GM18511 (cell line): ENCODE data around the gene CPNE1.
A peak's percentile ranks its signal among the peaks of the same experiment; 100 is the strongest.
"Not testable (repeated sequence)": the region's sequence is repeated elsewhere in the genome, so short reads cannot be mapped to it uniquely, and the experiment has no call there.

Experiments
- ATAC-seq: cut with Tn5 transposase; IDR thresholded peaks from one replicate; pipeline ENCODE4 v1.9.1; 2021; ENCODE audit warnings: mild to moderate bottlenecking, moderate library complexity; ENCODE audit not compliant: unreplicated experiment

CPNE1 gene

DNA sequence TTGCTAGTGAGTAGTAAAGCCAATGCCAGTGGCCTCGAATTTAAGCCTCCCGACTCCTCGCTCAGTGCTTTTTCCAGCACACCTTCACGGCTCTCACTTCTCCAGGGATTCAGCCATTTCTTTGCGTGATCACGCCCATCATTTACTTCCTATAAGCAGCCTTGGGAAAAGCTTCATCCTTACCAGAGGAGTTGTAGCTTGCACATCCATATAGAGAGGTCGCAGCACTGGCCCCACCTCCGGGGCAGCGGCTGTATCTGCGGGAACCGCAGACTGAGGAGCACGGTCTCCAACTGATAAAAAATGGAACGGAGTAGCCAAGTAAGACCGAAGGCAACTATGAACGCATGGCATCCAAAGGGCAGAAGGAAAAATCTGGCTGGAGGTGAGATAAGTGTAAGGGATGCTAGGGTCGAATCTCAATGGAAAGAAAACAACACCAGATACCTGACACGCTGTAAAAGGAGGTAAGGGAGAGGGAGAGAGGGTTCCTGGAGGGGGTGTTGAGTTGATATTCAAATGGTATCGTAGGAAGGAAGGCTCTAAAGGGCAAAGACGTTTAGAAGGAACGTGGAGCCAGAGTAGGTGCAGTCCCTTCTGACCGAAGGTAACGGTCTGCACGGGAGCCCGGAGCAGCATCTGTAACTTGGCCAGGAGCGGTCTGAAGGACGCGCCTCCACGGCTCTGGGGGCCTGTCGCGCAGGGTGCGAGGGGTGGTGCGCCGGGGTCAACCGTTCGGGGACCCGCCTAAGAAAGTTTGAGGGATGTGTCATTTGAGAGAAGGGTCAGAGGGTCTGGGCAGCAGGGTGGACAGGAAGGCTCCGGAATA is 33.8 kb upstream of the CPNE1 start:
- peak; percentile 38 for ATAC-seq

DNA sequence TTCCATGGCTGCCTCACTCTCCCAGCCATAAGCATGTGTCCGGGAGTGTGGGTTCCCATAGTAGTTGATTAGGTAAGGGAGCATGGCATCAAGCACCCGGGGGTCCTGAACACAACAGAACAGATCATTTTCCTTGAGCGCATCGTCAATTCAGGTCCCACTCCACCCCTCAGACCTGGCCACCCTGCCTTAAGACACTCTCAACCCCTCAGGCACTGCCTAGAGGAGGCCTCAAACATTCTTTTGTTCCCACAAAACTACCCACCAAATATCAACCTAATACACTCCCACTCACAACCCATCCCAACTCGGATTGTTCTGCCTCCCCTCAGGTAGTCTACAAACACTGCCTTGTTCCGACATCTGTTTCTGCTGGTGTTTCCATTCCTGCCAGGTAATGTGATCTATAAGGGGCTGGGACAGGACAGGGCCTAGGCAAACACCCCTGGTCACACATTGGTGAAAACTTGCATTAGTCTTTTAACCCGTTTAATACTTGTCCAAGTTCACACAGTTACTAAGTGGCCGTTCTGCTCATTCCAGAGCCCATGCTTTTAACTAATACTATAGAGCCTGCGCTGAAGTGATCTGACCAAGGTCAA is 33.1 kb upstream of the CPNE1 start:
- ATAC-seq: no peak

DNA sequence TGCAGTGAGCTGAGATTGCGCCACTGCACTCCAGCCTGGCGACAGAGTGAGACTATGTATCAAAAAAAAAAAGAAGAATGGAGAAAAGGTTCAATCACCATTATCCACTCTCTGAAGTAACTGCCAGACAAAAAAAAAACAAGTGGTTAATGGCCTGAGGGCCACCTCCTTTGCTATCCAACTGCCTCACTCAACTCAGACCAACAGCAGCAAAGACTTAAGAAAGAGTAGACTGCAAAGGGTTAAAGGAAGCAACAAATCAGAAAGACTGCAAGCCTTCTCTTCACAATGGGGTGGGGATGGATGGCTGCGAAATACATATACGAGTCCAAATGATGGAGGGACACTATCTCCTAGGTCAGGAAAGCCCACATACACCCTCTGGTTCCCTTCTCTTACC is 31.3 kb upstream of the CPNE1 start:
- ATAC-seq: no peak

DNA sequence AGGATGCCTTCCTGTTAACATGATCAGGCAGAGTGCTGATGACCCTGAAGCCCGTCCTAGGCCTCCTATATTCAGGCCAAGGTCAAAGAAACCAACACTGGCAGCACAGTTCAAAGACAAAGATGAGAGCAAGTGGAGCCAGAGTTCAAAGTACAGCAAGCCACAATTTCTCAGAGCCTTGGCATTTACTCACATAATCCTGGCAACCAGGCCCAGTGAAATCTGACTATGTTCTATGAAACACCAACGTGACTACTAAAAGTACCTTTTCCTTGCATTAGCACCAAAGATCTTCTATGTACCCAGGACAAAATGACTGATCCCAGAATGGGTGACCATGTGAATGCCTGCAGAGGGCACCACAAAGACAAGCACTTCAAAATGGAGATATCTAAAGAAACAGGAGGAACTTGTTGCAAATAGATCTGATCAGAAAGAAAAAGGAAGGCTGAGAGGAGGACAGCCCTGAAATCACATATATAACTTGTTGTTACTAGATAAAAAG is 30.6 kb upstream of the CPNE1 start:
- ATAC-seq: no peak

DNA sequence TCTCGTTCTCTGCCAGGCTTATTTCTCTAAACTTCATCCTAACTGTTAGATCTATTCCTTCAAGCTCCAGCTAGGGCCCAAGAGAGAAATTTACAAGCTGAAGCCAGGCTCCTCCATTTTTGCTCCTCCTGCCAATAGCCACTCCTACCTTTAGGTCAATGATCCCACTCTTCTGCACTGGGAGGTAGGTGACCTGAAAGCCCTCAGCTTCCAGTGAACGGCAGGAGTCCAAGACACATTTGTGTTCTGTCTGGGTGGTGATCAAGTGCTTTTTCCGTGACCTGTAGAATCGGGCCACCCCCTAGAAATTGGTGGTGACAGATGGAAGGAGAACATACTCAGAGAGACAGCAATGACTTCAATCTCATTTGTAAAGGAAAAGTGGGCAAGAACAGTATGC is 25.6 kb upstream of the CPNE1 start:
- no peak for ATAC-seq

DNA sequence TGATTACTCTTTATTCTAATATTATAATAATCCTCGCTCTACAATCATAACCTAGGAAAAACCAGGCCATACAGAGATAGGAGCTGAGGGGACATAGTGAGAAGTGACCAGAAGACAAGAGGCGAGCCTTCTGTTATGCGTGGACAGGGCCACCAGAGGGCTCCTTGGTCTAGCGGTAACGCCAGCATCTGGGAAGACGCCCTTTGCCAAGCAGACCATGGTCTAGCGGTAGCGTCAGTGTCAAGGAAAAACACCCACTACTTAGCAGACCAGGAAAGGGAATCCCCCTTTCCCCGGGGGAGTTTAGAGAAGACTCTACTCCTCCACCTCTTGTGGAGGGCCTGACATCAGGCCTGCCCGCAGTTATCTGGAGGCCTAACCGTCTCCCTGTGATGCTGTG is 22.2 kb upstream of the CPNE1 start:
- ATAC-seq: not testable (repeated sequence)

DNA sequence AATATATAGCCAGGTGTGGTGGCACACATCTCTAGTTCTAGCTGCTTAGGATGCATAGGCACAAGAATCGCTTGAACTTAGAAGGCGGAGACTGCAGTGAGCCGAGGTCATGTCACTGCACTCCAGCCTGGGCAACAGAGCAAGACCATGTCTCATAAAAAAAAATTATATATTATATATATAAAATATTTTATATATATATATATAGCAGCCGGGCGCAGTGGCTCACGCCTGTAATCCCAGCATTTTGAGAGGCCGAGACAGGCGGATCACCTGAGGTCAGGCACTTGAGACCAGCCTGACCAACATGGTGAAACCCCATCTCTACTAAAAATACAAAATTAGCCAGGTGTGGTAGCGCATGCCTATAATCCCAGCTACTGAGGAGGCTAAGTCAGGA is 20.7 kb upstream of the CPNE1 start:
- ATAC-seq: not testable (repeated sequence)

DNA sequence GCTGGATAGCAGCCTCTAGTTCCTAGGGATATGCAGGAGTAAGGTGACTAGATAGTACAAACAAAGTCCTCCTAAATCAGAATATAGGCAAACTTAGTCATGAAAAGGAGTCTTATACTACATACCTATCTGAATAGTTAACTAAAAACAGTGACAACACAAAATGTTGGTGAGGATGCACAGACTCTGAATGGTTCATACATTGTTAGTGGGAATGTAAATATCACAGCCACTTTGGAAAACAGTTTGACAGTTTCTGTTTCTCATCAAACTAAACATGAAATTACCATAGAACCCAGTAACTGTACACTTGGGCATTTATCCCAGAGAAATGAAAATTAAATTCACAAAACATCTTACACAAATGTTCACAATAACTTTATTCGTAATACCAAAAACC is 17.3 kb upstream of the CPNE1 start:
- no peak for ATAC-seq

DNA sequence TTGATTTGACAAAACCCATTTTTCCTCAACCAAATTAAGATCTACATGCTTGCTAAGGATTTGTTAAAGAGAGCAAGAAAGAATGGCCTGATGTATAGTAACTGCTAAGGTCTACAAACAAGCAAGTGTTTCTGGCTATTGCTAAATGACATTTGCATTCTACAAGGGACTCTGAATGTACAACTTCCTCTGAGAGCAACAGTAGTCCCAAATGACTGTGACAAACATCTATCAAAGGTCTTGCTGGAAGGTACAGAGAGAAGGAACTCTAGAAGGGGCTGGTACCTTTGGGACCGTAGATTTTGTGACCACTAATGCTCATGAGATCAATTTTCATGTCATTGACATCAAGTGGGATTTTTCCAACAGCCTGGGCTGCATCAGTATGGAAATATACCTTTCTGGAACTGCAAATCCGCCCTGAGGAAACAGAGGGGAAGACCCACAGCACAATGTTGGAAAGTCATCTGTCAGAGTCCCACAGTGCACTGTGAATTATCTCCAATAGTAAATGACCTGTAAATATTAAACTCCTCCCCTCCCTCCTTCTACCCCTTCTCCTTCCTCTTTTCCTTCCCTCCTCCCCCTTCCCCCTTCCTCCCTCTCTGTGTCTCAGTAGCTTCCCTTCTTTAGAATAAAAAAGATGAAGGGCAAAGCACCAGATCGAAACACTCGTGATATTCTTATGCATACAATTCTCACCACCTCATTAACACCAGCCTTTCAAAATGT is 15.9 kb upstream of the CPNE1 start:
- no peak for ATAC-seq

DNA sequence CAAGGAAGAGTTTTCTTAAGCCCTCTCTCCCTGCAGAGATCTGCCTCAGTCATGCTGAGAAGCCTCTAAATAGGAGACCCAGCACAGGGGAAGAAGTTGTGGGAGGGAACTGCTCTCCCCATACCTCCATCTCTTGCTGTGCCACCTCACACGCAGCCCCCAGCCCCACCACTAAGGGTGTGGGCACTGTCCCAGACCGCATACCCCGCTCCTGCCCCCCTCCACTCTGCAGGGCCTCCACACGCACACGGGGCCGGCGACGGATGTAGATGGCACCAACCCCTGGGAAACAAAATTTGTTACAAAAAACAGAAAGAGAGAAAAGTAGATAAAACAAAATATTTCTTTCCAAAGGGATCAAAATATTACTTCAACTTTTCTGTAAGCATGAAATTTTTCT is 10.2 kb upstream of the CPNE1 start:
- no peak for ATAC-seq

DNA sequence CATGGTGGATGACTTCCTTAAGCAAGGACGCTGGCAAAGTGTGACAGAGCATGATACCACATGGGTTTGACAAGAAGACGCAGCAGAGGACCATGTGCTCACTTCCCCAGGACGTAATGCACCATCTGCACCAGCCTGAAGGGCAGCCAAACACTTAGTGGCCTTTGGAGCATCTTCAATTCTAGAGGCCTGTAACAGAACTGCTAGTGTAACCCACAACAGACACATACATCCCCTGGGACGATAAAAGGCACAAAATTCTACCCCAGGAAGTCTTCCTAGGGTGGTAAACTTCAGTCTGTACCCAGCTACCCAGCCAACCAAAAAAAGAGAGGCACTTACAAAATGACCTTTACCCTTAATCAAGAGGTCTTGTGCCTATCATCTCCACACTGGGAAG is 9.2 kb upstream of the CPNE1 start:
- ATAC-seq: no peak

DNA sequence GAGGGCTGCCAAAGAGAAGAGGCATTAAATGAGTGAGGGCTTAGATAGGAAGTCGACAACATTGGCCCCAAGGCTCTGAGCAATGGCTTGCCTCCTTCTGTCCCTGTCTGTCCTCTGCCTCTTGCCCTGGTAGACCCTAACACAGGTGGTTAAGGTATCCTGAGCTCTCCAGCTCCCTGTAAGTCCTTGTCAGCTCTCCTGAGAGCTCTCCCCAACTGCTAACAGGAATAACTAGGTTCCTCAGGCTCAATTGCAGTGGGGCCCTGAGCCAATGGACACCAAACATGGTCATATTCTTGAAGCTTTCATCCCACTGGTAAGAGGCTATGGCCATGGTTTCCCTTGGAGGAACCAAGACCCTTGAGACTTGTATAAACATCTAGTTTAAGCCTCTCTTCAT is 5.0 kb upstream of the CPNE1 start:
- no peak for ATAC-seq

DNA sequence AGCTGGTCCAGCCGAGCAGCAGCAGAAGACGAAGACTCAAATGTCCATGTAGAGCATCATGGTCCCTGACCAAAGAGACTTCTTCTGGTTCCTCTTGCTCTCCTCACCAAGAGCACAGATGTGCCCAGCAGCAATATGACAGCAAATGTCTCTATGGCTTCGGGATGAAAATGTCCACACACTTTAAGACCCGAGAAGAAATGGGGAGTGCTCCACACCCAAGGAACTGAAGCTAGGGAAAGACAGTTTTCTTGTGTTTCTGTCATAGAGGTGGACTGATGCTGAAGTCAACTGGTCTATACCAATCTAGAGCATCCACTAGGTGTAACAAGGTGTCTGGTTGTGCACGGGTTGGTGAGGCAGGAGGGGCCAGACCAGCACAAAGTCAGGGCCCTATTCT is 4.5 kb upstream of the CPNE1 start:
- no peak for ATAC-seq

DNA sequence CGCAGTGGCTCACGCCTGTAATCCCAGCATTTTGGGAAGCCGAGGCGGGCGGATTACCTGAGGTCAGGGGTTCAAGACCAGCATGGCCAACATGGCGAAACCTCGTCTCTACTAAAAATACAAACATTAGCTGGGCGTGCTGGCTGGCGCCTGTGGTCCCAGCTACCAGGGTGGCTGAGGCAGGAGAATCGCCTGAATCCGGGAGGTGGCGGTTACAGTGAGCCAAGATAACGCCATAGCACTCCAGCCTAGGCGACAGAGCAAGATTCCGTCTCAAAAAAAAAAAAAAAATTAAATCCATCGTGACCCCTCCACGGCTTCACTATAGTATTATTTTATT is 1.2 kb upstream of the CPNE1 start:
- no peak for ATAC-seq

DNA sequence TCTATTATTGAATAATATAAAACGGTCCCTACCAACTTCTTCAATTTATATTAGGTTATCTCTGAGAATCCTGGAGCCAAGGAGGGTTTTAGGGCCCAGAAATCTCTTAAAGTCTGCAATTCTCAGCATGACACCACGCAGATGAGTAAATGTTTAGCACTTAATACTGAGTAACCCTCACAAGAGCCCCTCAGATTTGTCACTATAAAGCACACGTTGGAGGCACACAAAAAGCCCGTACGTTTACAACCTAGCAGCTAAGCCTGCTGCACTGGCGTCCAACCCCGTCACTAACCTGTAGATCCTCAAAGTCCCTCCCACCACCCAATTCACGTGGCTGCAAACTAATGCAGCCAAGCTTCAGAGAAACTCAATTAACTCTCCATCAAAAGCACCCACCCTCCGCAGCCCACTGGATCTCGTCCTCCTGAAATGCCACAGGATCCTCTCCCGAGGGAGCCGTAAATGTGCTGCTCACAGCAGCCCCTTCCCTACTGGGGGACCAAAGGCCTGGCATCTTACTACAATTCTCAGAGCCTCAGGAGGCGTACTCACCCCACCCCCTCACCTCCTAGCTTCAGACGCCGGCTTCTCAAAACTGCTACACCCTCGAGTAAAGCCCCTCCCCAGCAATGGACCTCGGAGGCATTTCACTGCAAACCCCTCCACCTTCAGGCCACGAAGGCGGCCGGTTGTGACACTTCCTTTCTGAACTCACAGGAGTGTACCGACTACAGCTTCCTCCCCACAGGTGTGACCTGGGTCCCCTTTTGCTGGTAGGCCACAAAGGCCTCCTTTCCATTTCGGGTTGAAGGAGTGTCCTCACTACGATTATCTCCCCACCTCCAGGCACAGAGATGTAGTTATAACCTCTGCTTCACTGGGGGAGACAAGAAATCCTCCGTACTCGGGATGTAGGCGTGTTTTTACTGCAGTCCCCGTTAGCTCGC is 909 bp downstream of the CPNE1 start:
- peak; percentile 38 for ATAC-seq

DNA sequence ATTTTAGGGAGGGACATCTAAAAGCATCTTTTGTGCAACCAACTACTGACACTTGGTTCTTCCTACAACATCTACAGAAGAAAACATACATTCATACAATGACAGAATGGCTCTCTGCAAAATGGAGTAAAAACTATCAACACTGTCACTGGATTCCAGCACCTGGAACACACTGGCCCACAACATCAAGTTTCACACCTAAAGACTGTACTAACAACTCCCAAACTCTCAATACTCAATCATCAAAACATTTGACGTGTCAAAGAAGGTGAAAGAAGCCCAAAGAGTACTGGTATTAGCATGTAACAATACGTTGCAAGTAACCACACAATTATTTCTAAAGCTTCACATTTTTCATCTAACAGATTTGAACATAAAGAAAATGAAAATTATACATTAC is 2.1 kb downstream of the CPNE1 start:
- ATAC-seq: no peak

DNA sequence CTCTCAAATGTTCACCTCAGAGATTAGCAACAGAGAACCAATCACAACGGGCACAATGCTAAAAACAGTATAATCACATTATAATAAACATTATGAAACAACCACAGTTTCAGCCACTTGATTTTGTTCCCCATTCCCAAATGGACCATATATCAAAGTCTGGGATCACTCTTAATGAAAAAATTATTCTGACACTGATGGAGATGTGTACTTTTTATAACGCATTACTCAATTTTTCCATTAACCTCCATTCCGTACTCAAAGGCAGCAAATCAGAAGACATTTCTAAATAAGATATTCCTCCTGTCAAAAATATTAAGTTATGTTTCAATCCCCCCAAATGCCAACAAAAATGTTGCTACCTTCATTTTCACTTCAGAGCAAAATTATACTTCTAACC is 2.8 kb downstream of the CPNE1 start:
- no peak for ATAC-seq

DNA sequence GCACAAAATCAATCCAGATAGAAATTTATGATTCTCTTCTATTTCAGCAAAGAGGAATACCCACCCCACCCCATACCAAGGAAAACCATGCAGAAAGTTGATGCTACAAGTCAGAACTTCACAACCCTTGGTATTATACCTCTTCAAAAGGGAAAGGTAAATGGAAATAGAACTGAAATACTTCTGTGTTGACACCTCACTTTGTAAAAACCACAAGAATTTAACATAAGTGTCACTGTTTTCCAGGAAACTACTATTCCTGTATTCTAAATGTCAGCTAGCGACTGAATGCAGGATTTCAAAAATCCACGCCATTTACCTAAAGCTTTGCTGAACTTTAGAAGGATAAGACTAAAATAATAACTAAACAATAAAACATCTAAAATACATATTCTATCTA is 3.6 kb downstream of the CPNE1 start:
- no peak for ATAC-seq

DNA sequence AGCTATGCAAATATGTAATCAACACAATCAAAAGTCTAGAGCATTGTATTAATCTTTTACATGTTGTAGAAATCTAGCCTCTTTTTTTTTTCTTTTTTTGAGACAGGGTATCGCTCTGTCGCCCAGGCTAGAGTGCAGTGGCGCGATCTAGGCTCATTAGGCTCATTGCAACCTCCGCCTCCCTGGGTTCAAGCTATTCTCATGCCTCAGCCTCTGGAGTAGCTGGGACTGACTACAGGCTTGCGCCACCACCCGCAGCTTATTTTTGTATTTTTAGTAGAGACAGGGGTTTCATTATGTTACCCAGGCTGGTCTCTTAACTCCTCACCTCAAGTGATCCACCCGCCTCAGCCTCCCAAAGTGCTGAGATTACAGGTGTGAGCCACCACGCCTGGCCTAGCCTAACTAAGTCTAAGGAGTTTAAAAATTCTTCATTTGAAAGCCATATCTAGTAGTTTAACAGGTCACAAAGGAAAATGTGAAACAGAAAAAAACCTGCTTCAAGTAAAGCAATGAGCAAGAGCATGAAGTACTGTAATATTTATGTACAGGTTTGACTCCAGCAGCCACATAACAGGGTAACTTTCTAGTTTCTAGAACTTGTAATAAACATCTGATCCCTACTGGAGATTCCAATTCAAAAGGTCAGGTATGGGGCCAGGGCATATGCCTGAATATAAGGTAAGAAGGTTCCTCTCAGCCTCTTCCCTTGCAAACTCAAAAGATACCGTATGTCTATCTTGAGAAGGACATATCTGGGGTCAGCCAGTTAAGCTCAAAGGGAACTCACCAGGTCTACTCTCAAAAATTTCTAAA is 4.4 kb downstream of the CPNE1 start:
- ATAC-seq: no peak

DNA sequence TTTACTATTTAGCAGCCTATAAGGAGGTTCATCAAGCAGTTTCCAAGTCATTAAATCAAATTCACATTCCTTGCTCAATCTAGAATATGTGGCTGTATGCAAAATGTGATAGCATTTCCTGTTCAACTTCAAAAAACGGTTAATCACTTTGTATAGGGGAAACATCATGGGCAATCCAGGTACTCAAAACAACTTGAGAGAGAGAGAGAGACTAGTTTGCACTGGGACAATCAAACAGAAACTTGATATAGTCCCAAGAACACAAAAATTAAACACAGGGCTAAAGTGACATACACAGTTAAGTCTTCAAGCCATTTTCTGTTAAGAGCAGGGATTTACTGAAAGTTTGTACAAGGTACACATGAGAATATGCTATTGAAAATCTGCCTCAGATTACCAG is 7.4 kb downstream of the CPNE1 start:
- ATAC-seq: no peak
